Skin epidermis (tissue), 12 donors: ENCODE results near the gene DDX56.
"Not testable (repeated sequence)": the region's sequence is repeated elsewhere in the genome, so short reads cannot be mapped to it uniquely, and the experiment has no call there.

Experiments used
- H3K27ac ChIP-seq, 21 experiments: fragments of 200-600 bp; sonication (generic) in 11 of 21; one replicate each; pipeline ENCODE4 v1.5.0; 2020; ENCODE audit warnings: mild to moderate bottlenecking in 3 of 21, inconsistent platforms in 2 of 21, moderate library complexity in 2 of 21
- H3K4me3 ChIP-seq, 7 experiments: fragments of 200-600 bp; sonication (generic) in 2 of 7; one replicate each; pipeline ENCODE4 v1.5.0; 2020; ENCODE audit warnings: inconsistent platforms in 2 of 7, mild to moderate bottlenecking in 2 of 7, moderate library complexity in 1 of 7

The DDX56 gene

GRCh38 chr7:44565795-44566559, 7.7 kb downstream of the DDX56 start:
- no peak overlapping the region for H3K4me3 ChIP-seq
- no peak overlapping the region for H3K27ac ChIP-seq

- H3K4me3 ChIP-seq = no peak overlapping the region
- H3K27ac ChIP-seq = no peak overlapping the region
Measured at GRCh38 chr7:44565097-44565794, 8.5 kb downstream of the DDX56 start.

- H3K4me3 ChIP-seq = no peak overlapping the region
- H3K27ac ChIP-seq = no peak overlapping the region
Measured at GRCh38 chr7:44564606-44565005, 9.1 kb downstream of the DDX56 start.

- H3K27ac ChIP-seq = no peak overlapping the region
- H3K4me3 ChIP-seq = no peak overlapping the region
Measured at GRCh38 chr7:44563171-44563679, 10.5 kb downstream of the DDX56 start.

GRCh38 chr7:44562622-44562962, 11.1 kb downstream of the DDX56 start:
- not testable (repeated sequence) for H3K27ac ChIP-seq, H3K4me3 ChIP-seq

- no peak overlapping the region for H3K27ac ChIP-seq
- H3K4me3 ChIP-seq = no peak overlapping the region
Measured at GRCh38 chr7:44561962-44562621, 11.6 kb downstream of the DDX56 start.

GRCh38 chr7:44561481-44561880, 12.2 kb downstream of the DDX56 start:
- H3K4me3 ChIP-seq = no peak overlapping the region
- H3K27ac ChIP-seq = no peak overlapping the region

- H3K27ac ChIP-seq = no peak overlapping the region
- no peak overlapping the region for H3K4me3 ChIP-seq
Measured at GRCh38 chr7:44559485-44559884, 14.2 kb downstream of the DDX56 start.

- Histone ChIP-seq H3K27ac (no peak overlapping the region), H3K4me3 (no peak overlapping the region)
Measured at GRCh38 chr7:44557485-44557884, 16.2 kb downstream of the DDX56 start.

- Histone ChIP-seq H3K27ac (no peak overlapping the region), H3K4me3 (no peak overlapping the region)
Measured at GRCh38 chr7:44555350-44555749, 18.4 kb downstream of the DDX56 start.

GRCh38 chr7:44552473-44553005, 21.2 kb downstream of the DDX56 start:
- H3K27ac ChIP-seq, H3K4me3 ChIP-seq: not testable (repeated sequence)

- H3K4me3 ChIP-seq = no peak overlapping the region
- no peak overlapping the region for H3K27ac ChIP-seq
Measured at GRCh38 chr7:44549457-44549856, 24.3 kb downstream of the DDX56 start.

- no peak overlapping the region for H3K27ac ChIP-seq
- no peak overlapping the region for H3K4me3 ChIP-seq
Measured at GRCh38 chr7:44548893-44549292, 24.8 kb downstream of the DDX56 start.

- no peak overlapping the region for H3K4me3 ChIP-seq
- H3K27ac ChIP-seq = no peak overlapping the region
Measured at GRCh38 chr7:44547536-44548231, 26.0 kb downstream of the DDX56 start.

GRCh38 chr7:44541876-44542610, 31.7 kb downstream of the DDX56 start:
- Histone ChIP-seq H3K27ac (no peak overlapping the region), H3K4me3 (no peak overlapping the region)

GRCh38 chr7:44541028-44541869, 32.5 kb downstream of the DDX56 start, which contains the start of gene NPC1L1:
NPC1L1 (minus strand) TSS chr7:44541330; CDS start chr7:44541259, 71 bp downstream.
- Histone ChIP-seq H3K4me3 (no peak within 1 kb of the TSS), H3K27ac (no peak within 1 kb of the TSS)

- Histone ChIP-seq H3K4me3 (no peak overlapping the region), H3K27ac (no peak overlapping the region)
Measured at GRCh38 chr7:44540592-44541027, 33.1 kb downstream of the DDX56 start.
